Uterine smooth muscle cell (primary cell): ENCODE measurements around the gene RASGRP4. TPM values are rescaled to one million over a fixed set of nuclear protein-coding genes. Genes with fewer than 3 reads are reported as not detected.

Source experiments
- total RNA-seq: library from RNA; depleted of rRNA; stranded (reverse); fragments of >200 nt; gene quantifications from 2 replicates; pipeline ENCODE4 v1.2.3, GENCODE V29; 2014

The RASGRP4 gene, protein sequence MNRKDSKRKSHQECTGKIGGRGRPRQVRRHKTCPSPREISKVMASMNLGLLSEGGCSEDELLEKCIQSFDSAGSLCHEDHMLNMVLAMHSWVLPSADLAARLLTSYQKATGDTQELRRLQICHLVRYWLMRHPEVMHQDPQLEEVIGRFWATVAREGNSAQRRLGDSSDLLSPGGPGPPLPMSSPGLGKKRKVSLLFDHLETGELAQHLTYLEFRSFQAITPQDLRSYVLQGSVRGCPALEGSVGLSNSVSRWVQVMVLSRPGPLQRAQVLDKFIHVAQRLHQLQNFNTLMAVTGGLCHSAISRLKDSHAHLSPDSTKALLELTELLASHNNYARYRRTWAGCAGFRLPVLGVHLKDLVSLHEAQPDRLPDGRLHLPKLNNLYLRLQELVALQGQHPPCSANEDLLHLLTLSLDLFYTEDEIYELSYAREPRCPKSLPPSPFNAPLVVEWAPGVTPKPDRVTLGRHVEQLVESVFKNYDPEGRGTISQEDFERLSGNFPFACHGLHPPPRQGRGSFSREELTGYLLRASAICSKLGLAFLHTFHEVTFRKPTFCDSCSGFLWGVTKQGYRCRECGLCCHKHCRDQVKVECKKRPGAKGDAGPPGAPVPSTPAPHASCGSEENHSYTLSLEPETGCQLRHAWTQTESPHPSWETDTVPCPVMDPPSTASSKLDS
- total RNA-seq = not detected in 2 replicates

DNA sequence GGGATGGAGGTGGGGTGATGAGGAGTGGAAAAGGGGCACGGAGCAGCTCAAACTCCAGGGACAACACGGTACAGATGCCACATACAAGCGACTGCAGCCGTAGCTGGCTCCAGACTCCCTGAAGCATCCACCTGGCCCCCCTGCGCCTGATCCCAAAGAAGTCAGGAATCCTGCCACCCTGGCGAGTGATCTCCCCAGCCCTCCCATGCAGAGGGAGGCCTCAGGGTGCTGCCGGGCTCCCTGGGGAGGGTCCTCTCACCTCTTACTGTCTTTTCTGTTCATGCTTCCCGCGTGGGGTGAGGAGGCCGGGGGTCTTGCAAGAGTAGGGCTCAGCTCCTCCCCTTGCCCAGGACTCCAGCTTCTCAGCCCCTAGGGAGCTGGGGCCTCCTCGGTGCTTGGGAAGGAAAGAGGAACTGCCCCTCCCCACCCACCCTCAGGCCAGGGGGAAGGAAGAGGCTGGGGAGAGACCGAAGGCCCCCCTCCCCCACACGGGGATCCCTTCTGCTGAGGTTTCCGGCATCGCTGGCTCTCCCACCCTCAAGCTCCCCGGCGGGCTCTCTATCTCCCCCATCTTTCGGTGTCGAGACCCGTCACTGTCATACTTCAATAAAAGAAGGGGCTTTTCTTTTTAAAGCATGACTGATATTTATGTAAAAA, at the start of gene RASGRP4:
TSS of gene RASGRP4 (minus strand) at position 410 of the 657 bp plus-strand sequence. CDS start at position 282, 128 bp downstream.

DNA sequence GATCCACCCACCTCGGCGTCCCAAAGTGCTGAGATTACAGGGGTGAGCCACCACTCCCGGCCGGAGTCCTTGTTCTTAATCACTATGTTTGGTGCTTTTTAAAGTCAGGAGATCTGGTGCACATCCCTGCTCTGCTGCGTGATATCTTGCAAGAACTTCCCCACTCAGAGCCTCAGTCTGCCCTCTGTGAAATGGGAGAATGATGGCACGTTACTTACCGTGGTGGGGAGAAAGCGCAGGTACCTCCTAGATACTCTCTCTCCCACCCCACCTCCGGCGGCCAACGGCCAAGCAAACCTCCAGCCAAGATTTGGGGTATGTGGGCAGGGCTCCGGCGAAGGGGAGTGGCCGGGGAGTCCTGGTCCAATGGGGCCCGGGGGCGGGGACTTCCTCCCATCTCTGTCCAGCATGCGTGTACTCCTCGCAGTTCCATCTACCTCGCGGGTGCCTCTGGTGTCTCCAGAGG, 7.3 kb upstream of the RASGRP4 start, which contains the start of gene RYR1:
TSS of gene RYR1 (plus strand) at position 424 of the 466 bp plus-strand sequence. CDS start 139 bp downstream, outside the sequence.

DNA sequence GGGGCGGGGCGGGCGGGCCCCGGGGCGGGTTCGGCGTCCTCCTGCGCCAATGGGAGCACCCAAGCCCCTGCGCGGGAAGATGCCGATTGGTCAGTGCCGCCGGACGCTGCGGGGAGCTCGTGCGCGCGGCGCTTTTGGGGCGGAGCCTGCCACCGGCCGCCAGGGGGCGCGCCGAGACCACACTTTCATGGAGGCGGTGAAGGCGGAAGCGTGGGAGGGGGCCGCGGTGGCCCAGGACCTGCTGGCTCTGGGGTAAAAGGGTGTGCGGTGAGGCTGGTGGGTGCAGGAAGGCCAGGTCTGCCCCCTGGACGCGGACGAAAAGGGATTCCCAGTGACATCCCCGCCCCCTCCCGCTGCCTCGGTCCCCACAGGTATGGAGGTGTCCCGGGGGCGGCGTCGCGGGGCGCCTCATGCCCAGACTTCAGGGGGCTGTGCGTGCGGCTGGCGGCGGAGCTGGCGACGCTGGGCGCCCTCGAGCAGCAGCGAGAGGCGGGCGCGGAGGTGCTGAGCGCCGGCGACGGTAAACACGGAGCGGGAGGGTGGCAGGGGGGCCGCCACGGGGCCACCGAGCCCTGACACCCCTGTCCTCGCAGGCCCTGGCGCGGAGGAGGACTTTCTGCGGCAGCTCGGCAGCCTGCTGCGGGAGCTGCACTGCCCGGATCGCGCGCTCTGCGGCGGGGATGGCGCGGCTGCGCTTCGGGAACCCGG, 22.9 kb downstream of the RASGRP4 start, which contains the start of gene FAM98C:
TSS of gene FAM98C (plus strand) at position 127 of the 708 bp plus-strand sequence. CDS start at position 188, 61 bp downstream.

DNA sequence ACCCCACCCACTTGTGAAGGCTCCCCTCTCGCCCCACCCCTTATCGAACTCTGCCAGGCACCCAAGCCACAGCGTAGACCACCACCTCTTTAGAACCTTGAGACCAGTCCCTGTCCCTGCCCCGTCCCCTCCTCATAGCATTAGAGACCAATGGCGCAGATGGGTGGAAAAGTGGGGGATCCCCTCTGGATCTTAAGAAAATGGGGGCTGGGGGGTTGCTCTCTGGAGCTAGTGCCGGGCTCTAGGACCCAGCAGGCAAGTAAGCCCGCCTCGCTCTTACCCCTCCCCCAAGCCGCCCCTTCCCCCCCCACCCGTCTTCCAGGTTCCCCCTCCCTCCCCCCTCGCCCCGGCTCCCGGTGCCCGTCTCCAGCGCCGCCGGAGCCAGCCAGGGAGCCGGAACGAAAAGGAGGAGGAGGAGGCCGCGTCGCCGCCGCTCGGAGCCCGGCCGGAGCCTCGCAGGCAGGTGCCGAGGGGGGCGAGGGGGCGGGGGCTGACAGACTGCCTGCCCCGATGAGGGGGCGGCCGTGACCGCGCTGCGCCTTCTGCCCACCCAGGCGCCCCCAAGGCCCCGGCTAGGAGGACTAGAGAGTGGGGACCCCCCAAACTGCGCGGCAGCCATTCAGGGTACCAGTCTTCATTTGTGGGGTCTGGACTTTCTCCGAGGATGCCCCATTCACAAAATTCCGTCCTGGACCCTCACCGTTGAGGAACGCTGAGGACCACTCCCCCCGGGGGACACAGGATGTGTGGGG, 37.5 kb downstream of the RASGRP4 start, which contains the start of gene SPRED3:
TSS of gene SPRED3 (plus strand) at position 349 of the 752 bp plus-strand sequence. CDS start 1,606 bp downstream, outside the sequence.

DNA sequence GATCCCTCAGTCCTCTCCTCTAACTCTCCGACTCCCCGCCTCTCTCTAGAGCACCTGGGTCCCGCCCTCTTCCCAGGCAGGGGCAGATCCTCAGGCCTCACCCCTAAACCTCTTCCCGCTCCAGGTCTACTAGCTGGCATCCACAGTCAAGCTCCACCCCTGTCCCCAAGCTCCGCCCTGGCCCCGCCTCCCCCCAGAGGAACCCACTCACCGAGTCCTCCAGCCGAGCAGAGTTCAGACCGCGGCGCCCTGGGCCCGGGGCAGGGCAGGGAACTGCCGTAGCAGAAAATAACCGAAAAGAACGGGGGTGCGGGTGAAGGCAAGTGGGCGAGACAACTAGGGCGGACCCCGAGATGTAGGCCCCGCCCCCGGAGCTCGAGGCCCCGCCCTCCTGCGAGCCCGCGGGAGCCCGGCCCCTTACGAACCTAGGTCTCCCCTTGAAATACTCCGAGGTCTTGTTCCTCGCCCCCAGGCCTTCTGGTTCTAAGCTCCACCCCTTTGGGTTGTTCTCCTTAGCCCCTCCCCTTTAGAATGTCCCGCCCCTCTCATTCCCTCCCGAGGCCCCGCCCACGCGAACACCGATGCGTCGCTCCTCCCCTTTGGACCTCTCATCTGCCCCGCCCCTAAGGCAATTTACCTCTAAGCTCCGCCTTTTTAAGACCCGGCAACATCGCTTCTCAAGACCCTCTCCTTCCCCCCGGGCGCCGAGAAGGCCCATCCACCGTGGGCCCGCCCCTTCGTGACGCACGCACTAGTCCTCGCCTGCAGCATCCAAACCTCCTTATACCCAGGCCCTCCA, 38.3 kb downstream of the RASGRP4 start, which contains the start of gene GGN:
TSS of gene GGN (minus strand) at position 485 of the 799 bp plus-strand sequence. CDS start 773 bp downstream, outside the sequence.

DNA sequence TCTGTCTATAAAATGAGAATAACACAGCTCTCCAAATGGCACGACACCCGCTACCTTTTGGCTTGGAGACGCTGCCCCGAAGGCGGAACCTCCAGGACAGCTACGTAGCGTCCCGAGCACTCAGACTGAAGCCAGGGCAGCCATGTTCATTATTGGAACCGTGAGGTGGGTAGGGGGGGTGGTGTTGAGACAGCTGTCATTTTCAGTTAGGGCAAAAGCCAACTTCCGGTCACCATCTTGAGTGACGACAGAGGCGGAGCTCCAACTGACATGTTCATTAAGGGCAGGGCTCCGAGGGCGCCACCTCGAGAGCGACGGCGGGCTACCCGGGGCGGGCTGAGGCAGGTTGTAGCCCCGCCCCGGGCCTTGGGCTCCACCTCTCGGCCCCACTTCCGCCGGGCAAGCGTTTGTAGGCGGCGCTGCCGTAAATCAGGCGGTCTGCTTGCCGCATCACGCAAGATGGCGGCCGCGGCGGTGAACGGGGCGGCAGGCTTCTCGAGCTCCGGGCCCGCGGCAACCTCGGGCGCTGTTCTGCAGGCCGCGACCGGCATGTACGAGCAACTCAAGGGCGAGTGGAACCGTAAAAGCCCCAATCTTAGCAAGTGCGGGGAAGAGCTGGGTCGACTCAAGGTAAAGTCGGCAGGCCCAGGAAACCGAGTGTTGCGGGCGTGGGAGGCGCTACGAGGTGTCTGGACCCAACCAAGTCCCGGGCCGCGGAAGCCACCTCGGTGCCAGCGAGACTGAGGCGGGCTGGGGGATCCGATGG, 51.5 kb downstream of the RASGRP4 start, which contains the start of gene PSMD8:
TSS of gene PSMD8 (plus strand) at position 240 of the 766 bp plus-strand sequence. CDS start at position 271, 31 bp downstream.

Other genes with a start within 250 kb of the RASGRP4 start
- 0.50 and 2.8 TPM in 2 replicates for gene DPF1, start 202.0 kb downstream of the RASGRP4 start, total RNA-seq
- gene PPP1R14A, start 169.8 kb downstream of the RASGRP4 start, total RNA-seq = 0.44 and 1.6 TPM in 2 replicates
- 0.55 and 1.7 TPM in 2 replicates for gene SPINT2, start 161.6 kb downstream of the RASGRP4 start, total RNA-seq
- not detected in 2 replicates for gene C19orf33, start 122.0 kb downstream of the RASGRP4 start, total RNA-seq
- gene YIF1B, start 110.3 kb downstream of the RASGRP4 start, total RNA-seq = 53.6 and 73.6 TPM in 2 replicates
- gene KCNK6, start 106.4 kb downstream of the RASGRP4 start, total RNA-seq = 1.5 and 5.2 TPM in 2 replicates
- gene CATSPERG, start 90.4 kb downstream of the RASGRP4 start, total RNA-seq = 0.22 and 1.6 TPM in 2 replicates
- 308 and 462 TPM in 2 replicates for gene PSMD8, start 51.6 kb downstream of the RASGRP4 start, total RNA-seq
- 0.11 and 0.62 TPM in 2 replicates for gene GGN, start 38.2 kb downstream of the RASGRP4 start, total RNA-seq
- 2.4 TPM in 2 replicates for gene SPRED3, start 37.5 kb downstream of the RASGRP4 start, total RNA-seq
- gene FAM98C, start 23.1 kb downstream of the RASGRP4 start, total RNA-seq = 7.2 and 8.0 TPM in 2 replicates
- under 0.01 and 0.11 TPM in 2 replicates for gene RYR1, start 7.5 kb upstream of the RASGRP4 start, total RNA-seq
- gene MAP4K1, start 191.7 kb upstream of the RASGRP4 start, total RNA-seq = 0.55 TPM in 1 of 2 replicates, not detected in the other
- 371 and 436 TPM in 2 replicates for gene EIF3K, start 193.0 kb upstream of the RASGRP4 start, total RNA-seq
- gene ACTN4, start 221.4 kb upstream of the RASGRP4 start, total RNA-seq = 314 and 514 TPM in 2 replicates